SU-DHL-6 (cell line): ENCODE results near the gene POU3F3.

Experiments
- H2AFZ ChIP-seq: fragments of 200-600 bp; sonication (generic); 2 replicates; pipeline ENCODE4 v1.6.1; 2014; ENCODE audit warnings: low read depth, mild to moderate bottlenecking, moderate library complexity, mixed read lengths, antibody characterized with exemption, low read length; ENCODE audit not compliant: severe bottlenecking
- H3F3A ChIP-seq: fragments of 200-600 bp; shearing (Covaris generic); 2 replicates; pipeline ENCODE4 v1.6.0; 2016; ENCODE audit warnings: antibody characterized with exemption, mild to moderate bottlenecking; ENCODE audit not compliant: insufficient read depth
- H3K27ac ChIP-seq: fragments of 200-600 bp; sonication (generic); 2 replicates; pipeline ENCODE4 v1.5.1; 2016; ENCODE audit warnings: low read depth, mild to moderate bottlenecking, low read length, moderate library complexity, mixed read lengths
- H3K27me3 ChIP-seq: fragments of 200-600 bp; sonication (generic), shearing (Covaris generic); 2 replicates; pipeline ENCODE4 v1.6.0; 2014; ENCODE audit warnings: mild to moderate bottlenecking, low read length
- H3K36me3 ChIP-seq: fragments of 200-600 bp; sonication (generic); 2 replicates; pipeline ENCODE4 v1.6.1; 2014; ENCODE audit warnings: mild to moderate bottlenecking, low read length, mixed read lengths
- H3K4me2 ChIP-seq: fragments of 300-600, 200-600 bp; shearing (Covaris generic), sonication (generic); 2 replicates; pipeline ENCODE4 v1.6.0; 2014; ENCODE audit warnings: low read length, low read depth, mild to moderate bottlenecking; ENCODE audit not compliant: poor library complexity, severe bottlenecking
- H3K4me3 ChIP-seq: fragments of 200-600 bp; sonication (generic); 2 replicates; pipeline ENCODE4 v1.5.1; 2014; ENCODE audit warnings: antibody characterized with exemption, low read length, mild to moderate bottlenecking, mixed read lengths; ENCODE audit not compliant: insufficient read depth, poor library complexity, severe bottlenecking
- H3K79me2 ChIP-seq: fragments of 200-600 bp; sonication (generic); 2 replicates; pipeline ENCODE4 v1.6.1; 2014; ENCODE audit warnings: mild to moderate bottlenecking, low read length, moderate library complexity; ENCODE audit not compliant: insufficient read depth
- H3K9ac ChIP-seq: fragments of 200-600 bp; sonication (generic); 2 replicates; pipeline ENCODE4 v1.7.0; 2014; ENCODE audit warnings: mild to moderate bottlenecking, low read length
- H3K9me2 ChIP-seq: fragments of 200-600 bp; sonication (generic); replicated peaks from 2 replicates; pipeline ENCODE4 v1.6.1; 2014; ENCODE audit warnings: low read length; ENCODE audit not compliant: insufficient read depth
- H3K9me3 ChIP-seq: fragments of 200-600 bp; sonication (generic); 2 replicates; pipeline ENCODE4 v1.6.1; 2014; ENCODE audit warnings: low read length, mixed read lengths; ENCODE audit not compliant: insufficient read depth
- H4K20me1 ChIP-seq: fragments of 200-600 bp; sonication (generic); 2 replicates; pipeline ENCODE4 v1.6.1; 2014; ENCODE audit warnings: low read depth, mild to moderate bottlenecking, antibody characterized with exemption, low read length, moderate library complexity, mixed read lengths
- CTCF ChIP-seq: fragments of 200-600 bp; sonication (generic); IDR thresholded peaks from one replicate; pipeline ENCODE4 v1.5.1; 2017; ENCODE audit warnings: antibody characterized with exemption, mild to moderate bottlenecking, low read length, moderate library complexity; ENCODE audit not compliant: insufficient read depth, poor library complexity, severe bottlenecking
- EZH2phosphoT487 ChIP-seq: fragments of 200-600 bp; sonication (generic), shearing (Covaris generic); conservative IDR thresholded peaks from 2 replicates; pipeline ENCODE4 v1.6.1; 2018; ENCODE audit warnings: mild to moderate bottlenecking, antibody characterized with exemption, low read length, moderate library complexity, mixed read lengths

The POU3F3 gene

GRCh38 chr2:104880076-104880475 lies 26.2 kb downstream of the POU3F3 start:
- Histone ChIP-seq H3F3A (no peaks in the 10 kb centered on the region), H3K9ac (no peak overlapping the region), H3K36me3 (no peaks in the 10 kb centered on the region), H3K9me3 (no peaks in the 10 kb centered on the region), H3K79me2 (no peaks in the 10 kb centered on the region), H3K4me2 (no peak overlapping the region), H3K9me2 (no peaks in the 10 kb centered on the region), H3K27me3 (no peaks in the 10 kb centered on the region), H4K20me1 (no peaks in the 10 kb centered on the region), H2AFZ (no peak overlapping the region), H3K4me3 (no peak overlapping the region), H3K27ac (no peak overlapping the region)
- TF ChIP-seq EZH2phosphoT487 (no peak), CTCF (no peak)

- Histone ChIP-seq H3F3A (no peaks in the 10 kb centered on the region), H3K4me2 (no peak overlapping the region), H3K36me3 (no peaks in the 10 kb centered on the region), H3K9me3 (no peaks in the 10 kb centered on the region), H3K9me2 (no peaks in the 10 kb centered on the region), H3K4me3 (no peak overlapping the region), H3K79me2 (no peaks in the 10 kb centered on the region), H3K27ac (no peak overlapping the region), H3K9ac (no peak overlapping the region), H3K27me3 (no peaks in the 10 kb centered on the region), H2AFZ (no peak overlapping the region), H4K20me1 (no peaks in the 10 kb centered on the region)
- no peak for TF ChIP-seq EZH2phosphoT487
- TF ChIP-seq CTCF, result no peak
Measured at GRCh38 chr2:104883357-104883756, 29.4 kb downstream of the POU3F3 start.

- Histone ChIP-seq H3K9ac (no peak overlapping the region), H3K9me2 (no peaks in the 10 kb centered on the region), H3K4me3 (no peak overlapping the region), H3K27ac (no peak overlapping the region), H3K27me3 (no peaks in the 10 kb centered on the region), H3K79me2 (no peaks in the 10 kb centered on the region), H4K20me1 (no peaks in the 10 kb centered on the region), H3K4me2 (no peak overlapping the region), H3K9me3 (no peaks in the 10 kb centered on the region), H3F3A (no peaks in the 10 kb centered on the region), H3K36me3 (no peaks in the 10 kb centered on the region), H2AFZ (no peak overlapping the region)
- TF ChIP-seq CTCF (no peak), EZH2phosphoT487 (no peak)
Measured at GRCh38 chr2:104885119-104885782, 31.3 kb downstream of the POU3F3 start.
